Measurements from ENCODE around the gene CCL22.

DNA sequence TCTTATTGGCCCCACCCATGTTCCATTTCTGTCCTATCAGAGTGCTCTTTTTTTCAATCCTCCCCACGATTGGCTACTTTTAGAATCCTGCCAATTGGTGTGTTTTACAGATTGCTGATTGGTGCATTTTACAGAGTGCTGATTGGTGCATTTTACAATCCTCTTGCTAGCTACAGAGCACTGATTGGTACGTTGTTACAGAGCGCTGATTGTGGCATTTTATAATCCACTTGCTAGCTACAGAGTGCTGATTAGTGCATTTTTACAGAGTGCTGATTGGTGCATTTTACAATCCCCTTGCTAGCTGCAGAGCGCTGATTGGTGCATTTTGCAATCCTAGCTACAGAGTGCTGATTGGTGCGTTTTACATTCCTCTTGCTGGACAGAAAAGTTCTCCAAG lies 36.4 kb downstream of the CCL22 start:
- TF ChIP-seq, protein P1, sequence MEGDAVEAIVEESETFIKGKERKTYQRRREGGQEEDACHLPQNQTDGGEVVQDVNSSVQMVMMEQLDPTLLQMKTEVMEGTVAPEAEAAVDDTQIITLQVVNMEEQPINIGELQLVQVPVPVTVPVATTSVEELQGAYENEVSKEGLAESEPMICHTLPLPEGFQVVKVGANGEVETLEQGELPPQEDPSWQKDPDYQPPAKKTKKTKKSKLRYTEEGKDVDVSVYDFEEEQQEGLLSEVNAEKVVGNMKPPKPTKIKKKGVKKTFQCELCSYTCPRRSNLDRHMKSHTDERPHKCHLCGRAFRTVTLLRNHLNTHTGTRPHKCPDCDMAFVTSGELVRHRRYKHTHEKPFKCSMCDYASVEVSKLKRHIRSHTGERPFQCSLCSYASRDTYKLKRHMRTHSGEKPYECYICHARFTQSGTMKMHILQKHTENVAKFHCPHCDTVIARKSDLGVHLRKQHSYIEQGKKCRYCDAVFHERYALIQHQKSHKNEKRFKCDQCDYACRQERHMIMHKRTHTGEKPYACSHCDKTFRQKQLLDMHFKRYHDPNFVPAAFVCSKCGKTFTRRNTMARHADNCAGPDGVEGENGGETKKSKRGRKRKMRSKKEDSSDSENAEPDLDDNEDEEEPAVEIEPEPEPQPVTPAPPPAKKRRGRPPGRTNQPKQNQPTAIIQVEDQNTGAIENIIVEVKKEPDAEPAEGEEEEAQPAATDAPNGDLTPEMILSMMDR (IDR thresholded peaks at IDR 0.05) = no peak
- no peak for TF ChIP-seq POLR2A (IDR thresholded peaks at IDR 0.05)
